Endothelial cell of umbilical vein (primary cell): Measurements from ENCODE around the gene GALNT4. TPM values are rescaled to one million over a fixed set of nuclear protein-coding genes. Genes with fewer than 3 reads are reported as not detected.

Source experiments
- BruUV-seq: library from RNA; stranded (reverse); fragments of 400-500 nt; replicated peaks from 2 replicates; lab custom pipeline; 2021; lab: Mats Ljungman, UMichigan
- CTCF ChIA-PET: fragments of 300-600, 350-600 bp; sonication (Branson Sonifier 250); formaldehyde crosslinking; loops from one replicate; lab custom pipeline; 2021; ENCODE audit warnings: antibody characterized with exemption, inconsistent platforms; lab: Charles Lee
- POLR2A ChIA-PET: fragments of 300-600, 350-600 bp; sonication (Branson Sonifier 250); formaldehyde crosslinking; loops from one replicate; lab custom pipeline; 2021; ENCODE audit warnings: antibody characterized with exemption, inconsistent platforms; lab: Charles Lee
- DNase-seq: peaks from one replicate; pipeline ENCODE4 v3.0.0-alpha.2; 2011; ENCODE audit warnings: low read depth, low spot score
- FAIRE-seq: peaks from 2 replicates; lab custom pipeline; 2011; peaks lifted over from hg19 to GRCh38; lab: Jason Lieb, UNC
- H2AFZ ChIP-seq: 2 replicates; pipeline ENCODE4 v1.6.0; 2012; ENCODE audit warnings: low read depth, low read length, control low read depth, inconsistent platforms
- H3K27ac ChIP-seq: 2 replicates; pipeline ENCODE4 v1.5.1; 2011; ENCODE audit warnings: low read depth, mild to moderate bottlenecking, control low read depth, low read length, moderate library complexity; ENCODE audit not compliant: insufficient read depth
- H3K27me3 ChIP-seq, 2 experiments: 2 replicates each; pipeline versions ENCODE4 v1.6.0 to v1.6.1; 2011; ENCODE audit warnings: low read length in 2 of 2, mixed read lengths in 1 of 2; ENCODE audit not compliant: control insufficient read depth in 2 of 2, insufficient read depth in 2 of 2
- H3K36me3 ChIP-seq, 2 experiments: 2 replicates in 1 of 2; 3 replicates in 1 of 2; pipeline ENCODE4 v1.5.1; 2011; ENCODE audit warnings: low read length in 2 of 2, mild to moderate bottlenecking in 1 of 2, moderate library complexity in 1 of 2; ENCODE audit not compliant: control insufficient read depth in 2 of 2, insufficient read depth in 2 of 2; ENCODE audit errors: extremely low read depth in 1 of 2
- H3K4me1 ChIP-seq: 3 replicates; pipeline ENCODE4 v1.5.1; 2011; ENCODE audit warnings: mild to moderate bottlenecking, low read length; ENCODE audit not compliant: control insufficient read depth, insufficient read depth; ENCODE audit errors: extremely low read depth
- H3K4me2 ChIP-seq: 2 replicates; pipeline ENCODE4 v1.6.1; 2011; ENCODE audit warnings: low read length, control low read depth, mixed read lengths; ENCODE audit not compliant: insufficient read depth
- H3K4me3 ChIP-seq, 3 experiments: fragments of 200-600 bp in 1 of 3; sonication (generic), shearing (Covaris generic) in 1 of 3; replicated peaks in 1 of 3; 2 replicates each; pipeline ENCODE4 v1.5.1; 2011 to 2016; ENCODE audit warnings: control low read depth in 3 of 3, low read length in 3 of 3, mild to moderate bottlenecking in 2 of 3, inconsistent platforms in 1 of 3, low read depth in 1 of 3, moderate library complexity in 1 of 3; ENCODE audit not compliant: insufficient read depth in 1 of 3
- H3K79me2 ChIP-seq: 2 replicates; pipeline ENCODE4 v1.6.0; 2012; ENCODE audit warnings: low read length, inconsistent platforms; ENCODE audit not compliant: control insufficient read depth, insufficient read depth
- H3K9ac ChIP-seq: replicated peaks from 2 replicates; pipeline ENCODE3; 2011; ENCODE audit warnings: low read length, control low read depth; ENCODE audit not compliant: insufficient read depth; ENCODE audit errors: extremely low read depth
- H3K9me1 ChIP-seq: replicated peaks from 3 replicates; pipeline ENCODE4 v1.6.0; 2011; ENCODE audit warnings: mild to moderate bottlenecking, low read length; ENCODE audit not compliant: control insufficient read depth, insufficient read depth; ENCODE audit errors: extremely low read depth
- H3K9me3 ChIP-seq: replicated peaks from 2 replicates; pipeline ENCODE4 v1.5.1; 2012; ENCODE audit warnings: low read length, inconsistent platforms; ENCODE audit not compliant: control insufficient read depth, insufficient read depth
- H4K20me1 ChIP-seq: replicated peaks from 2 replicates; pipeline ENCODE3; 2011; ENCODE audit warnings: mild to moderate bottlenecking, low read length; ENCODE audit not compliant: control insufficient read depth, insufficient read depth; ENCODE audit errors: extremely low read depth
- CTCF ChIP-seq, 2 donors: IDR thresholded peaks; 1 replicate in 1 of 2; 2 replicates in 1 of 2; pipeline ENCODE4 v1.5.1; 2011; ENCODE audit warnings: low read length in 2 of 2, mild to moderate bottlenecking in 2 of 2, moderate library complexity in 2 of 2, control low read depth in 1 of 2, inconsistent platforms in 1 of 2, low read depth in 1 of 2; ENCODE audit not compliant: insufficient read depth in 1 of 2; ENCODE audit errors: extremely low read depth in 1 of 2
- EZH2 ChIP-seq: IDR thresholded peaks from 2 replicates; pipeline ENCODE4 v1.6.1; 2012; ENCODE audit warnings: borderline replicate concordance, low read depth, mild to moderate bottlenecking, moderate library complexity, low read length, inconsistent platforms; ENCODE audit not compliant: severe bottlenecking
- FOS ChIP-seq: IDR thresholded peaks from 2 replicates; pipeline ENCODE4 v1.6.1; 2011; ENCODE audit warnings: mild to moderate bottlenecking, low read length, moderate library complexity, borderline replicate concordance; ENCODE audit not compliant: insufficient read depth
- GATA2 ChIP-seq: IDR thresholded peaks from 2 replicates; pipeline ENCODE4 v1.7.0; 2011; ENCODE audit warnings: low read depth, mild to moderate bottlenecking, moderate library complexity, mixed read lengths, low read length; ENCODE audit not compliant: insufficient read length, insufficient read depth
- JUN ChIP-seq: IDR thresholded peaks from 2 replicates; pipeline ENCODE4 v1.6.1; 2011; ENCODE audit warnings: borderline replicate concordance, low read depth; ENCODE audit not compliant: insufficient read length, insufficient read depth
- MYC ChIP-seq: IDR thresholded peaks from one replicate; pipeline ENCODE4 v1.6.1; 2011; ENCODE audit warnings: mild to moderate bottlenecking, low read depth, low read length
- POLR2A ChIP-seq: IDR thresholded peaks from 2 replicates; pipeline ENCODE4 v1.6.1; 2012; ENCODE audit warnings: low read depth, mild to moderate bottlenecking, control low read depth, low read length
- POLR2AphosphoS5 ChIP-seq: IDR thresholded peaks from 2 replicates; pipeline ENCODE4 v1.6.1; 2012; ENCODE audit warnings: low read depth, mild to moderate bottlenecking, control low read depth, low read length, moderate library complexity; ENCODE audit not compliant: insufficient read depth
- dilution Hi-C: fragments of 300-500 bp; cut with MboI; formaldehyde crosslinking; loops from one replicate; pipeline ENCODE4 v1.15.0; 2019; ENCODE audit warnings: low sequenced_read_pairs; ENCODE audit not compliant: extremely low pct_ligation_motif_present
- intact Hi-C: fragments of 100-400 bp; cut with micrococcal nuclease; formaldehyde crosslinking; loops from one replicate; pipeline ENCODE4 v1.10.0; 2022
- polyA plus RNA-seq, 4 experiments: library from polyadenylated mRNA; depleted of rRNA in 3 of 4; stranded (reverse) in 3 of 4; unstranded in 1 of 4; fragments of >200 nt; gene quantifications; 2 replicates each; pipeline versions ENCODE4 v1.2.1 to v1.2.3, GENCODE V29; 2011 to 2012; ENCODE audit warnings: missing spikeins in 1 of 4
- total RNA-seq: library from RNA; stranded (reverse); gene quantifications from 2 replicates; pipeline ENCODE4 v1.2.3, GENCODE V29; 2021
- TF ChIP-seq, protein P1 (sequence below): IDR thresholded peaks from 2 replicates; pipeline ENCODE4 v1.6.1; 2011; ENCODE audit not compliant: insufficient read depth, insufficient read length

The GALNT4 gene
- total and polyA plus RNA-seq, 2 donors (not counting 3 experiments of a cell fraction or from before 2014, with no cell fraction given), result 2.0 to 9.8 TPM

DNA sequence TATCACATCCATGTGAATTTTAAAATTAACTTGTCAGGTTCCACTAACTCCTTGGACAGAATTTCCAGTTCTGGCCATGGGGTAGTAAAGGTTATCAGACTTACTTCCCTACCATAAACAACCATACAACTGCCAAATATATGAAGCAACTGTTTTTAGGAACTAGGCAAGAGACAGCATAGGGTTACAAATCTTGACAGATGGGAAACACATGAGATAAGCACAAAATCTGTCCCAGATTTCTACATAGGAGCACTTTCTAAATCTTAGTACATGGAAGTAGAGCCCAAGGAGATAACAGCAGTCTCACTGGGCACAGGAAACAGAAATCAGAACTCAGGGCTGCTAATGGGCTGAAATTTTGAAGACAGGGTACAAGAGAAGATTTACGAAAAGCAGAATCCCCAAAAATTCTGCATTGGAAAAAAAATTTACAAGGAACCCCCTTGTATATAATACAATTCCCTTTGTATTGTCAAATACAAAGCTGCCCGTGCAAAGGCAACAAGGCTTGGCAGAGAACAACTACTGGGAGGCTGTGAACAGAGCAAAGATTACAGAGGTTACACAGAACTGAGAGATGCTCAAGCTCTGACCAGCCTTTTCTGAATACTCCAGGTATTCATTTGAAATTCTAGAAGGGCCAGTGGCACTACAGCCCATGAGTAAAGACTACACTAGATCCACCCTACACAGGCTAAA, 43.2 kb downstream of the GALNT4 start:
- POLR2A ChIA-PET, result no interaction called here
- no peaks in the 10 kb centered on the region for H3K36me3 ChIP-seq
- no peak for FAIRE-seq
- no peak overlapping the region for H2AFZ ChIP-seq
- no peak overlapping the region for H3K9ac ChIP-seq
- H3K79me2 ChIP-seq, result no peaks in the 10 kb centered on the region
- H3K9me3 ChIP-seq, result no peaks in the 10 kb centered on the region
- H3K4me3 ChIP-seq, result no peak overlapping the region
- H4K20me1 ChIP-seq, result no peaks in the 10 kb centered on the region
- dilution Hi-C loops (no loop called here), intact Hi-C loops (no loop called here)
- no peak for TF ChIP-seq FOS
- TF ChIP-seq POLR2A, result no peak
- no peak for TF ChIP-seq GATA2
- no peak for TF ChIP-seq POLR2AphosphoS5
- TF ChIP-seq EZH2, result no peak
- no peak for TF ChIP-seq JUN
- TF ChIP-seq MYC, result no peak
- no peak for TF ChIP-seq CTCF (IDR thresholded peaks at IDR 0.05; ENCODE audit: extremely low read depth in 1 of 2, insufficient read depth in 1 of 2, low read depth in 1 of 2, low read length in 2 of 2)
- TF ChIP-seq, protein P1, sequence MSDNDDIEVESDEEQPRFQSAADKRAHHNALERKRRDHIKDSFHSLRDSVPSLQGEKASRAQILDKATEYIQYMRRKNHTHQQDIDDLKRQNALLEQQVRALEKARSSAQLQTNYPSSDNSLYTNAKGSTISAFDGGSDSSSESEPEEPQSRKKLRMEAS, result no peak
- peaks cover 6% of the 10 kb centered on the region for H3K4me1 ChIP-seq
- BruUV-seq, result no TSS peak
- no peaks in the 10 kb centered on the region for H3K9me1 ChIP-seq
- no peaks in the 10 kb centered on the region for H3K27me3 ChIP-seq
- H3K27ac ChIP-seq, result no peak overlapping the region
- no peak for DNase-seq
- H3K4me2 ChIP-seq, result no peak overlapping the region
- CTCF ChIA-PET, result no interaction called here
